Measurements from ENCODE around the gene MYO18A. TPM values are rescaled to one million over a fixed set of nuclear protein-coding genes. Genes with fewer than 3 reads are reported as not detected.
A peak's percentile ranks its signal among the peaks of the same experiment; 100 is the strongest.

The MYO18A gene
- total and polyA plus RNA-seq, 4 donors = 41.4 to 75.9 (median 59.4) TPM

GRCh38 chr17:29196769-29197515 lies 16.7 kb upstream of the MYO18A start:
- Histone ChIP-seq H3K36me3 (ENCODE audit: control insufficient read depth, insufficient read depth, low read length) (no peaks in the 10 kb centered on the region), H3K4me3 (ENCODE audit: low read depth, low read length) (no peak overlapping the region), H3K4me1 (ENCODE audit: control insufficient read depth, insufficient read depth, low read length) (no peaks in the 10 kb centered on the region), H3K9me3 (ENCODE audit: control insufficient read depth, insufficient read depth, low read length) (no peaks in the 10 kb centered on the region), H3K27me3 (ENCODE audit: control insufficient read depth, insufficient read depth, low read length) (no peaks in the 10 kb centered on the region), H3K27ac (ENCODE audit: low read depth, low read length) (no peak overlapping the region)
- no peak for DNase-seq (ENCODE audit: low read depth in 4 of 6, low spot score in 6 of 6)
- WGBS (ENCODE audit: insufficient coverage) = 74% methylated on average over 7 of the region's 9 CpGs

- no peak overlapping the region for H3K4me3 ChIP-seq (ENCODE audit: low read depth, low read length)
- H3K27ac ChIP-seq (ENCODE audit: low read depth, low read length) = no peak overlapping the region
- WGBS (ENCODE audit: insufficient coverage) = 59% methylated on average over 4 of the region's 10 CpGs
- H3K36me3 ChIP-seq (ENCODE audit: control insufficient read depth, insufficient read depth, low read length) = no peaks in the 10 kb centered on the region
- no peaks in the 10 kb centered on the region for H3K4me1 ChIP-seq (ENCODE audit: control insufficient read depth, insufficient read depth, low read length)
- H3K9me3 ChIP-seq (ENCODE audit: control insufficient read depth, insufficient read depth, low read length) = no peaks in the 10 kb centered on the region
- H3K27me3 ChIP-seq (ENCODE audit: control insufficient read depth, insufficient read depth, low read length) = no peaks in the 10 kb centered on the region
- DNase-seq (ENCODE audit: low read depth in 4 of 6, low spot score in 6 of 6) = peak in 1 of 6 donors; percentile 5
Observed at GRCh38 chr17:29195465-29196081, 15.4 kb upstream of the MYO18A start.

GRCh38 chr17:29194669-29195068 lies 14.5 kb upstream of the MYO18A start:
- H3K27ac ChIP-seq (ENCODE audit: low read depth, low read length) = no peak overlapping the region
- H3K36me3 ChIP-seq (ENCODE audit: control insufficient read depth, insufficient read depth, low read length) = no peaks in the 10 kb centered on the region
- 94% methylated on average over 3 of the region's 3 CpGs for whole genome bisulfite sequencing (ENCODE audit: insufficient coverage)
- no peaks in the 10 kb centered on the region for H3K4me1 ChIP-seq (ENCODE audit: control insufficient read depth, insufficient read depth, low read length)
- H3K4me3 ChIP-seq (ENCODE audit: low read depth, low read length) = no peak overlapping the region
- no peaks in the 10 kb centered on the region for H3K27me3 ChIP-seq (ENCODE audit: control insufficient read depth, insufficient read depth, low read length)
- no peaks in the 10 kb centered on the region for H3K9me3 ChIP-seq (ENCODE audit: control insufficient read depth, insufficient read depth, low read length)
- no peak for DNase-seq (ENCODE audit: low read depth in 4 of 6, low spot score in 6 of 6)

GRCh38 chr17:29193146-29193545 lies 12.9 kb upstream of the MYO18A start:
- Histone ChIP-seq H3K4me1 (ENCODE audit: control insufficient read depth, insufficient read depth, low read length) (no peaks in the 10 kb centered on the region), H3K36me3 (ENCODE audit: control insufficient read depth, insufficient read depth, low read length) (no peaks in the 10 kb centered on the region), H3K27ac (ENCODE audit: low read depth, low read length) (no peak overlapping the region), H3K9me3 (ENCODE audit: control insufficient read depth, insufficient read depth, low read length) (no peaks in the 10 kb centered on the region), H3K4me3 (ENCODE audit: low read depth, low read length) (no peak overlapping the region), H3K27me3 (ENCODE audit: control insufficient read depth, insufficient read depth, low read length) (no peaks in the 10 kb centered on the region)
- DNase-seq (ENCODE audit: low read depth in 4 of 6, low spot score in 6 of 6) = no peak
- WGBS (ENCODE audit: insufficient coverage) = 80% methylated on average over 1 of the region's 2 CpGs

GRCh38 chr17:29190592-29191207 lies 10.5 kb upstream of the MYO18A start:
- no peak for DNase-seq (ENCODE audit: low read depth in 4 of 6, low spot score in 6 of 6)
- Histone ChIP-seq H3K4me3 (ENCODE audit: low read depth, low read length) (no peak overlapping the region), H3K4me1 (ENCODE audit: control insufficient read depth, insufficient read depth, low read length) (no peaks in the 10 kb centered on the region), H3K9me3 (ENCODE audit: control insufficient read depth, insufficient read depth, low read length) (no peaks in the 10 kb centered on the region), H3K27ac (ENCODE audit: low read depth, low read length) (no peak overlapping the region), H3K27me3 (ENCODE audit: control insufficient read depth, insufficient read depth, low read length) (no peaks in the 10 kb centered on the region), H3K36me3 (ENCODE audit: control insufficient read depth, insufficient read depth, low read length) (no peaks in the 10 kb centered on the region)
- WGBS (ENCODE audit: insufficient coverage) = 85% methylated on average over 4 of the region's 4 CpGs

- Histone ChIP-seq H3K27me3 (ENCODE audit: control insufficient read depth, insufficient read depth, low read length) (no peaks in the 10 kb centered on the region), H3K9me3 (ENCODE audit: control insufficient read depth, insufficient read depth, low read length) (no peaks in the 10 kb centered on the region), H3K36me3 (ENCODE audit: control insufficient read depth, insufficient read depth, low read length) (no peaks in the 10 kb centered on the region), H3K4me1 (ENCODE audit: control insufficient read depth, insufficient read depth, low read length) (no peaks in the 10 kb centered on the region), H3K27ac (ENCODE audit: low read depth, low read length) (no peak overlapping the region), H3K4me3 (ENCODE audit: low read depth, low read length) (no peak overlapping the region)
- DNase-seq (ENCODE audit: low read depth in 4 of 6, low spot score in 6 of 6) = no peak
- WGBS (ENCODE audit: insufficient coverage) = no CpG with 5 or more reads among the region's 2 CpGs
Observed at GRCh38 chr17:29190039-29190438, 9.8 kb upstream of the MYO18A start.

- no peaks in the 10 kb centered on the region for H3K4me1 ChIP-seq (ENCODE audit: control insufficient read depth, insufficient read depth, low read length)
- H3K36me3 ChIP-seq (ENCODE audit: control insufficient read depth, insufficient read depth, low read length) = no peaks in the 10 kb centered on the region
- WGBS (ENCODE audit: insufficient coverage) = no CpG with 5 or more reads among the region's 2 CpGs
- H3K27me3 ChIP-seq (ENCODE audit: control insufficient read depth, insufficient read depth, low read length) = no peaks in the 10 kb centered on the region
- no peak overlapping the region for H3K4me3 ChIP-seq (ENCODE audit: low read depth, low read length)
- DNase-seq (ENCODE audit: low read depth in 4 of 6, low spot score in 6 of 6) = no peak
- no peaks in the 10 kb centered on the region for H3K9me3 ChIP-seq (ENCODE audit: control insufficient read depth, insufficient read depth, low read length)
- no peak overlapping the region for H3K27ac ChIP-seq (ENCODE audit: low read depth, low read length)
Observed at GRCh38 chr17:29189355-29189754, 9.2 kb upstream of the MYO18A start.

- no peaks in the 10 kb centered on the region for H3K36me3 ChIP-seq (ENCODE audit: control insufficient read depth, insufficient read depth, low read length)
- WGBS (ENCODE audit: insufficient coverage) = no CpG with 5 or more reads among the region's 1 CpG
- no peaks in the 10 kb centered on the region for H3K9me3 ChIP-seq (ENCODE audit: control insufficient read depth, insufficient read depth, low read length)
- H3K4me3 ChIP-seq (ENCODE audit: low read depth, low read length) = no peak overlapping the region
- H3K27ac ChIP-seq (ENCODE audit: low read depth, low read length) = no peak overlapping the region
- no peaks in the 10 kb centered on the region for H3K27me3 ChIP-seq (ENCODE audit: control insufficient read depth, insufficient read depth, low read length)
- H3K4me1 ChIP-seq (ENCODE audit: control insufficient read depth, insufficient read depth, low read length) = peaks cover 45% of the 10 kb centered on the region
- DNase-seq (ENCODE audit: low read depth in 4 of 6, low spot score in 6 of 6) = no peak
Observed at GRCh38 chr17:29181226-29181625, 1.0 kb upstream of the MYO18A start.

- H3K9me3 ChIP-seq (ENCODE audit: control insufficient read depth, insufficient read depth, low read length) = no peaks in the 10 kb centered on the region
- H3K36me3 ChIP-seq (ENCODE audit: control insufficient read depth, insufficient read depth, low read length) = no peaks in the 10 kb centered on the region
- WGBS (ENCODE audit: insufficient coverage) = 53% methylated on average over 4 of the region's 4 CpGs
- H3K27ac ChIP-seq (ENCODE audit: low read depth, low read length) = peak overlapping the region; percentile 50
- no peak for DNase-seq (ENCODE audit: low read depth in 4 of 6, low spot score in 6 of 6)
- H3K4me1 ChIP-seq (ENCODE audit: control insufficient read depth, insufficient read depth, low read length) = peaks cover 46% of the 10 kb centered on the region
- no peaks in the 10 kb centered on the region for H3K27me3 ChIP-seq (ENCODE audit: control insufficient read depth, insufficient read depth, low read length)
- peak overlapping the region; percentile 35 for H3K4me3 ChIP-seq (ENCODE audit: low read depth, low read length)
Observed at GRCh38 chr17:29180788-29181160, 576 bp upstream of the MYO18A start.
